HG03280 (cell line): ENCODE measurements around the gene SLC27A2.

Experiments used
- ATAC-seq: cut with Tn5 transposase; IDR thresholded peaks from one replicate; pipeline ENCODE4 v1.9.1; 2021; ENCODE audit warnings: mild to moderate bottlenecking, moderate library complexity; ENCODE audit not compliant: unreplicated experiment

Gene SLC27A2

GRCh38 chr15:50190166-50190570, 8.2 kb downstream of the SLC27A2 start:
- ATAC-seq = no peak

GRCh38 chr15:50190723-50191122, 8.7 kb downstream of the SLC27A2 start:
- ATAC-seq = no peak

GRCh38 chr15:50192164-50192563, 10.2 kb downstream of the SLC27A2 start:
- no peak for ATAC-seq

GRCh38 chr15:50192926-50193620, 11.1 kb downstream of the SLC27A2 start:
- ATAC-seq = no peak

GRCh38 chr15:50202003-50202402, 20.0 kb downstream of the SLC27A2 start:
- ATAC-seq = no peak

GRCh38 chr15:50206020-50206419, 24.0 kb downstream of the SLC27A2 start:
- no peak for ATAC-seq

- ATAC-seq = no peak
Observed at GRCh38 chr15:50209809-50210208, 27.8 kb downstream of the SLC27A2 start.

GRCh38 chr15:50210462-50211157, 28.6 kb downstream of the SLC27A2 start:
- ATAC-seq = no peak

- no peak for ATAC-seq
Observed at GRCh38 chr15:50218291-50218690, 36.3 kb downstream of the SLC27A2 start.

GRCh38 chr15:50218691-50219090, 36.7 kb downstream of the SLC27A2 start:
- ATAC-seq = no peak

GRCh38 chr15:50219820-50220219, 37.8 kb downstream of the SLC27A2 start:
- ATAC-seq = no peak

GRCh38 chr15:50222181-50222580, 40.2 kb downstream of the SLC27A2 start:
- no peak for ATAC-seq

- ATAC-seq = no peak
Observed at GRCh38 chr15:50224606-50225005, 42.6 kb downstream of the SLC27A2 start.

- ATAC-seq = no peak
Observed at GRCh38 chr15:50225057-50225456, 43.1 kb downstream of the SLC27A2 start.

GRCh38 chr15:50225938-50226337, 43.9 kb downstream of the SLC27A2 start:
- ATAC-seq = no peak

GRCh38 chr15:50227076-50227475, 45.1 kb downstream of the SLC27A2 start:
- ATAC-seq = no peak

- ATAC-seq = no peak
Observed at GRCh38 chr15:50228866-50229265, 46.9 kb downstream of the SLC27A2 start.

- no peak for ATAC-seq
Observed at GRCh38 chr15:50229336-50229735, 47.3 kb downstream of the SLC27A2 start.

- no peak for ATAC-seq
Observed at GRCh38 chr15:50231761-50232160, 49.8 kb downstream of the SLC27A2 start.

- ATAC-seq = no peak
Observed at GRCh38 chr15:50232791-50233190, 50.8 kb downstream of the SLC27A2 start.

- no peak for ATAC-seq
Observed at GRCh38 chr15:50233192-50233736, 51.3 kb downstream of the SLC27A2 start.

- ATAC-seq = no peak
Observed at GRCh38 chr15:50234764-50235163, 52.8 kb downstream of the SLC27A2 start.
